Measurements from ENCODE around the gene NPEPL1.
"Not testable (repeated sequence)": the region's sequence is repeated elsewhere in the genome, so short reads cannot be mapped to it uniquely, and the experiment has no call there.

Gene NPEPL1, protein sequence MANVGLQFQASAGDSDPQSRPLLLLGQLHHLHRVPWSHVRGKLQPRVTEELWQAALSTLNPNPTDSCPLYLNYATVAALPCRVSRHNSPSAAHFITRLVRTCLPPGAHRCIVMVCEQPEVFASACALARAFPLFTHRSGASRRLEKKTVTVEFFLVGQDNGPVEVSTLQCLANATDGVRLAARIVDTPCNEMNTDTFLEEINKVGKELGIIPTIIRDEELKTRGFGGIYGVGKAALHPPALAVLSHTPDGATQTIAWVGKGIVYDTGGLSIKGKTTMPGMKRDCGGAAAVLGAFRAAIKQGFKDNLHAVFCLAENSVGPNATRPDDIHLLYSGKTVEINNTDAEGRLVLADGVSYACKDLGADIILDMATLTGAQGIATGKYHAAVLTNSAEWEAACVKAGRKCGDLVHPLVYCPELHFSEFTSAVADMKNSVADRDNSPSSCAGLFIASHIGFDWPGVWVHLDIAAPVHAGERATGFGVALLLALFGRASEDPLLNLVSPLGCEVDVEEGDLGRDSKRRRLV

DNA sequence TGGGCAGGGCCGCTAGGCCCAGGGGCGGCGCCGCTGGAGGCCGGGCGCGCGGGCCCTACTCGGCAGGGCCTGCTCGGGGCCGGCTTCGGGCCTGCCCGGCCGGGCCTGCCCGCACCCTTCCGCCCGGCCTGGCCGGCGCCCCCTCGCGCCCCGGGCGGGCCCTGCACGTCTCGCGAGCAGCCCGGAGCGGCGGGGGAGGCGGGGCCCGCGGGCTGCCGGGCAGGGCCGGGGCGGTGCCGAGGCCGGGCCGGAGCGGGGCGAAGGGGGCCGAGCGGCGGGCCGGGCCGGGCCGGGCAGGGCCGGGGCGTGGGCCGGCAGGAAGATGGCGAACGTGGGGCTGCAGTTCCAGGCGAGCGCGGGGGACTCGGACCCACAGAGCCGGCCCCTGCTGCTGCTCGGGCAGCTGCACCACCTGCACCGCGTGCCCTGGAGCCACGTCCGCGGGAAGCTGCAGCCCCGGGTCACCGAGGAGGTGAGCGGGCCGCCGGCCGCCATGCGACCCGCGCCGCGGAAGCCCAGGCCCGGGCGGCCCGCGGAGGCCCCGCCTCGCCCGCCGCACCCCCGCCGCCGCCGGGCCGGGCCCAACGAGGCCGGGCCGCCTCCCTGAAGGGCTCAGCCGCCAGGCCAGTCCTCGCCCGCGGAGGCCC is at the start of gene NPEPL1:
Gene NPEPL1, plus strand, starts transcription at position 222 of the 647 bp plus-strand sequence. Its CDS starts 101 bp downstream, at position 323.
- peak; percentile 34 for DNase-seq

DNA sequence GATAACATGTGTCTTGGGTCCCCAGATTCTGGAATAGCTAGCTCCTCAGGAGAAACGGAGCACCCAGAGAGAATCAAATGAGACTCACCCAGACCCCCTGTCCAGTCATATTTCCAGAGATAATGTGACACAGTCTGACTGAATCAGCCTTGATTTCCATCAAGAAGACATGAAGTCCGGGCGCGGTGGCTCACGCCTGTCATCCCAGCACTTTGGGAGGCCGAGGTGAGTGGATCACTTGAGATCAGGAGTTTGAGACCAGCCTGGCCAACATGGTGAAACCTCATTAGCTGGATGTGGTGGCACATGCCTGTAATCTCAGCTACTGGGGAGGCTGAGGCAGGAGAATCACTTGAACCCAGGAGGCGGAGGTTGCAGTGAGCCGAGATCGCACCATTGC is 49.7 kb upstream of the NPEPL1 start:
- DNase-seq: not testable (repeated sequence)

DNA sequence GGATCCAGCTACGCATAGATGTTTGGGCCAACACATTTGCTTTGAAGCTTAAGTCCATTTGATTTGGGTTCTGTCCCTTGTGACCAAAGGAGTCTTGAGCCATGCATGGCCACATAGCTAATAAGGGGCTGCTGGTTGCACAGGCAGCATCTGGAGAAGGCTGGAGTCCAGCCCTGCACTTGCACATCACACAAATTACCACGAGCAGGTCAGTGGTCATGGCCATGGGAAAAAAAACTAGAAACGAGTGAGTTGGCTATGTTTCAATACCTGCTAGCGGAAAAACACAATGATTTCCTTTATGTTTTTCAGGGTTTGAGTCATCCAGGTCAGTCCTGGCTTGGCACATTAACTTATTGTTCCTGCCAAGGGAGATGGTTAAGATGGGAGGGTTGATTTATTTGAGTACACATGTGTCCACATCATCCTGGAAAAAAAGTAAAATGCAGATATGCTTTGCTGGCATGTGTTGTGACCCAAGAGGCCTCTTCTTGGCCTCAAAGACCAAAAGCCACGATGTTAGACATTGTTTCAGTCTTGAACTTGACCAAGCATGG is 47.1 kb upstream of the NPEPL1 start:
- no peak for DNase-seq

DNA sequence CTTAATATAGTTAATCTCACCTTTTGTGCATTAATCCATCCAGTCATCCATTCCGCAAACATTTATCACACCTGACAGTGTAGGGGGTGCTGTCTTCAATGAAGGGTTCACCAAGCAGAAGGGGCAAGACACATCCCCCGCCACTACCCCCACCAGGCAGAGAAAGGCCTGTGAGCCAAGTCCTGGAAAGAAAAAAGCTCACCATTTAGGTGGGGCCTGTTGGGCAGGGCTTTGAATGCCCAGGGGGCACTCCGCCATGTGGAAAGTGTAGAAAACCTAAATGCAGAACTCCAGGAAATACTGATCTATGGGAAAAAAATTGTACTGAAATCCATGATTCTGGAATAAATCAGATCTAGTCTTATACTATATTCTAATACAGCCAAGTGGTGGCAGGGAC is 46.3 kb upstream of the NPEPL1 start:
- no peak for DNase-seq

DNA sequence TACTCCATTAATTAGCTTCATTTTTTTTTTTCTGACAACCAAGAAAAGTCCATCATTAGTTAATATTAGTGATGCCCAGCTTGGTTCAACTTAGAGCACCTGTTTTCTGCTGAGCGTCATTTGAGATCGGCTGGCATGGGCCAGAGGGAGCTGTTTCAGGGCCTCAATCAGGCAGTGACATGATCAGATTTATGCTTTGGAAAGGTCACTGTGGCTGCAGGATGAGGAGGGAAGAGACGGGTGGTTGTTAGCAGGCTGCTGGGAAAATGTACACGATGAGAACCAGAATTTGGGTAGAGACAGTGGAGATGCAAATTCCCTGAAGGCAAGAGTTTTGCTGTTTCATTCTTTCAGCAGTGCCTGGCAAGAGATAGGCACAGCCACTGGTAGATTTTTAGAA is 45.9 kb upstream of the NPEPL1 start:
- no peak for DNase-seq

DNA sequence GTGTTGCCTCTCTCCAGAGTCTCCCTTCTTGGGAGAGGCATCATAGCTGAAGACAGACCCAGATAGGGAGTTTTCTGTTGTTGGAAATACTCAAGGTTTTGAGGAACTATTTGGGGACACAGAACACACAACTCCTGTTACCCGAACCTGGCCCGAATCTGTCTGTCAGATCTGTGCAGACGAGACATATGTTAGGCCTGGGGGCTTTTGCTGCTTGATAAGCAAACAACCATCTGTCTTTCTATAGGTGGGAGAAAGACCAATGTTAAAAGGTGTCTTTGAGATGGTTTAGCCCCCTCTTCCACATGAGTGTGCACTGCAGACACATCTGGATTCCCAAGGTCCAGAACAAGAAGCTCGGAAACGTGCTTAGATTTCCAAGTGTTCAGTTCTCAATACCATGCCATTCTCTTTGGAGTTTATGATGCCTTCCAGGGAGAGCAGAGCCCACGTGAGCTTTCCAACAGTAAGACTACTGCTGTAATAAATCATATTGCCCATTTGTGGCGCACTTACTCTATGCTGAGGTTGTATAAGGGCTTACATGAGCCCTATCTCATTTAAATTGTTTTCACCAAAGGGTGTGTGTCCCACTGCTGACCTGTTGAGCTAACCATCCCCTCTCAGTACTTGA is 45.3 kb upstream of the NPEPL1 start:
- DNase-seq: peak; percentile 9

DNA sequence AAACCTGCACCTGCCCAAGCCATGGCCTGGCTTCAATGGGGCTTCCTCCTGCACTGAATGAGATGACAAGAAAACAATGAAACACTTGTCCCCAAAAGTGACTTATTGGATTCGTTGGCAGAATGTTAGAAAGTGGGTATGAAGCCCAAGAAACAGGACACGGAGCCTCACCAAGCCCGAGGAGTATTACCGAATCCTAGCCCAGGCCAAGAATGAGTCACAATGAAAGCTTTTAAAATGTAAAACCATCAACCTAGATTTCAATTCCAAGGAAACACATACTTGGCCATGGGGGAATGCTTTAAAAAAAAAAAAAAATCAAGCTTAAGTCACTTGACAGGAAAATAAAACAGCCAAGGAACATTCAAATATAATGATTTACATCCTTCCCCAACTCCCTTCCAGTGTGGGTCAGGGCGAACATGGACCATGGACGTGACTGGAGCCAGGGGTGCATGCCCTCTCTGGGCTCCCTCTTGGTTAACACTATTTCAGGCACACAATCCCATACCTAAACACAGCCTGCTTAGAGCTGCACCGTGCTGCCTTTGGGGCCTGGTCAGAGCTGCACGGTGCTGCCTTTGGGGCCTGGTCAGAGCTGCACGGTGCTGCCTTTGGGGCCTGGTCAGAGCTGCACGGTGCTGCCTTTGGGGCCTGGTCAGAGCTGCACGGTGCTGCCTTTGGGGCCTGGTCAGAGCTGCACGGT is 44.7 kb upstream of the NPEPL1 start:
- no peak for DNase-seq

DNA sequence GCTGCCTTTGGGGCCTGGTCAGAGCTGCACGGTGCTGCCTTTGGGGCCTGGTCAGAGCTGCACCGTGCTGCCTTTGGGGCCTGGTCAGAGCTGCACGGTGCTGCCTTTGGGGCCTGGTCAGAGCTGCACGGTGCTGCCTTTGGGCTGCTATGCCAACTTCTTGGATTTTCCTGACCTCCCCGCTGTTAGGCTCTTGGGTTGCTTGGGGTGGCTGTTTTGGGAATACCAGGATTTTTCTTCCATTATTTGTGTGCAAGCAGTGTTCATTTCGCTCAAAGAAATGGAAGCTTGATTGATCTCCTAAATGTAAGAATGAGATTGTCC is 44.1 kb upstream of the NPEPL1 start:
- not testable (repeated sequence) for DNase-seq

DNA sequence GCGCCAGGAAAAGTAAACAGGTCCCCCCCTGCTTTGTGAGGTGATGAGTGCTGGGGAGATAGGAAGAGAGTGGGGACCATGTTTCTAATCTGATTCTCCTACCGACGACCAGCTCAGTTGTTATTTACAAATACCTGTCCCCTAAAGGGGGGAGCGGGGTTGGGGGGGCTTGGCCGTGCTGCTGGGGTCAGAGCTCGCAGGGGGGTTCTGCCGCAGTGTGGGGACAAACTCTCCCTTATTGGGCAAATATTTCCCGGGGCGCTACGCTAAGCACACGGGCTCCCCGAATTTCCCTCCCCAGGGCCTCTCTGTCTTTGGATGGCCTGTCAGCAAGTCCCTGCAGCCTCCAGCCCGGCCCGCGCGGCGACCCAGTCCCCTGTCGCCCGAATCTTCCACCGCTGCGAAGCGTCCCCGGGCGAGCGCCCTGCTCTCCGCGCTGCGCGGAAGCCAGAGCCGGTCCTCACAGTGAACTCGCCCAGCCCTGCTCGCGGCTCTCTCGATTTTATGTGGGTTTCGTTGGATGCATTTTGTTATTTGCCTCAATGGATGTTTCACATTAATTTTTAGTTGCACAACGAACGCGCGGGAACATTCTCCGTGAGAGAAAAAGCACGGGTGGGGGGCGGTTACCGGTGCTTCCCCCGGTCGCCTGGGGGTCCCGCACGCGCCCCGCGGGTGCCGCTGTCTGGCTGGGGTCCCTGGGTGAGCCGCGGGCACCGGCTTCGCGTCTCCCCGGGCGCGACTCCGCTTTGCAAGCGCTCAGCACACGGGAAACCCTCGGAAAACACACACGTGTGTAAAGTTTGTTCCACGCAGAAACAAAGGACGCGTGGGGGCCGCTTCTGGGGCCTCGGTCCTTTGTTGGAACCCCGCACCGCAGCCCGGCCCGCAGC is 43.1 kb upstream of the NPEPL1 start:
- no peak for DNase-seq

DNA sequence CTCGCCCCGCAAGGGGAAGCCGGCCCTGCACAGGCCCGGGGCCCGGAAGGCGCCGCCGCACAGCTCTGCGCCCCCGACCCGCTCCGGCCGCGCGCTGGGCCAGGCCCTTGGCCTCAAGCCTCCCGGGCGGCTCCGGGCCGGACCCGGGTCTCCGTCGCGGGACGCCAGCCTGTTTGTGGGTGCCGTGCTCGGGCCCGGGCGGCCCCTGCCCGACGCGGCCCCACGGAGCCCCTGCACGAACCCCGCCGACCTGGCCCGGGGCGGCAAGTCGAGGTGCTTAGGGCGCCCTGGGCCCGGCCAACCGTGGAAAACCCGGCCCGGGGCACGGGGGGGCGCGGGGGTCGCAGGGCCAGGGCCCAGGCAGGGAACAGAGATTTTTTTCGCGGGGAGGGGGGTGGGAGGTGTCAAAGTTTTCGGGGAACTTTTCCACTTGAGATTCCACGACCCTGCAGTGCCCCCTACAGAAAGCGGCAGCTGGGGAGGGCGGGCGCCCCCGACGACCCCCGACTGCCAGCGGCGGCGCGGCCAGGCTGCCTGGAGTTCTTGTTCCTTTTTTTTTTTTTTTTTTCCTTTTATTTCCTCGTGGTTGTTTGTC is 42.3 kb upstream of the NPEPL1 start:
- no peak for DNase-seq

DNA sequence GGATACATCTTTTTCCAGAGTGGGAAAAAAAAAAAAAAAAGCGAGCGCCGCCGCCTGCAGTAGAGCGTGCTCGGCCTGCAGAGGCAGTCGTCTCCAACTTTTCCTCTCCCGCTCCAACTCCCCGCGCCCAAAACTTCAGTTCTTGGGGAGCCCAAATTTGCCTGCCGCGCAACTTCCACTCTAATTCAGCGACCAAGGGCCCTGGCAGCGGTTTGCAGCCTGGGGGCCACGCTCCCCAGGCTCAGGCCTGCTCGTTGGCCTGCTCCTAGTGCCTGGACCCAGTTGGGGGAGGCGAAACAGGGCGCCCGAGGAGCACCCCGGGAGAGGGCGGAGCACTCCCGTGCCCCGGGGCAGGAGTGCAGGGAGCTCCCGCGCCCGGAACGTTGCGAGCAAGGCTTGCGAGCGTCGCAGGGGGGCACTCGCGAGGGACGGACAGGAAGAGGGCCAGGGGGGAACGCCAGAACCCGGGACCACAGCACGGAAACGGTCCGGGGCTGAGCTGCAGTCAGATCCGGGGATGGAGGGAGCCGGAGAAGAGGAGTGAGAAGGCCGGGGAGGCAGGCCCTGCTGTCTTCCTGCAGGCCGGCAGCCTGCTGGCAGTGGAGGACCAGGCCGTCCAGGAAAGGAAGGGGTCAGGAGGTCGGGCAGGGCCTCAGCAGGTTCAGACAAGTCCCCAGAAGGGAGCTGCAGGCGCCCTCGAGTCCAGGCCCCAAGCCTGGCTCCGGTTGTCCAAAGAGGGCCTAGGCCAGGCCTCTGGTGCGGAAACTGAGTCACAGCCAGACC is 41.6 kb upstream of the NPEPL1 start, which contains the start of gene STX16:
Gene STX16, plus strand, starts transcription at position 508 of the 783 bp plus-strand sequence. CDS start 724 bp downstream, outside the sequence.
- DNase-seq: peak; percentile 96

DNA sequence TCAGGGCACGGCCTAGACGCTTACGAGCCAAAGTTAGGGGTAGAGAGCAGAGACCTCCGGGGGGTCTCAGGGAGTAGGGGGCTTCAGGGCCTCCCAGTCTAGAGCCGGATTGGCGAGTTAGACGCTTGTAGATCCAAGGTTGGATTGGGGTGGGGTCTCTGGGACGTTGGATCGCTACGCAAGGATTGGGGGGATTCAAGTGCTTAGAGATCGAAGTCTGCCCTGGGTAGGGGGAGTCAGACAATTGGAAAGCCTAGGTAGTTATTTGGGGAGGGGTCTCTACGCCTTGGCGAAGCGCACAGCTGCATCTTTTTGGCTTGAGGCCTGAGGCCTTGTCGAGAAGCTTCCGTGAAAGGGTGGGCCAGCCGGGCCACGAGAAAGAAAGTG is 41.0 kb upstream of the NPEPL1 start:
- peak; percentile 42 for DNase-seq

DNA sequence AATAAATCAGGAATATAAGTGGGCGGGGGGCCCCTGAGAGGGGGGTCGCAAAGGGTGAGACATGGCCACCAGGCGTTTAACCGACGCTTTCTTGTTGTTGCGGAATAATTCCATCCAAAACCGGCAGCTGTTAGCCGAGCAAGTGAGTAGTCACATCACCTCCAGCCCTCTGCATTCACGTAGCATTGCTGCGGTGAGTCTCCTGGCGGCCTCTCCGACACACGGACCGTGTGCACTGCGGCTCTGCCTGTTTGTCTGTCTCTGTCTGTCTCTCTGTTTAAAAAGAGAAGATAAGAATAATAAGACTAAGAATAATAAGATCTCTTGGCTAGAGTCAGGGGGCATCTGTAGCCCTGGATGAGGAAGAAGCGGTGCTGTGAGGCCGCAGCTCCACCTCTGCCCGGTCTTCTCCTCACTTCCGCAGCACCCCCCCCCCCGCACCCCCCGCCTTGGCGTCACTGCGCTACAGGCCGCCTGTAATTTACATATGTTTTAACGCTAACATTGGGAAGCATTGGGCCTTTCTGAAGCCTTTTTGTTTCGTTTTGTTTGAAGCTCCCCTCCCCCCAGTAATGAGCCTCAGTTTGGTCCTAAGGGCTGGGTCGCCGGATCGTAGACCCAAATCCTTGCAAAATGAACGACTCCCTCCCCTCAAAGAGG is 40.5 kb upstream of the NPEPL1 start:
- DNase-seq: peak; percentile 51

DNA sequence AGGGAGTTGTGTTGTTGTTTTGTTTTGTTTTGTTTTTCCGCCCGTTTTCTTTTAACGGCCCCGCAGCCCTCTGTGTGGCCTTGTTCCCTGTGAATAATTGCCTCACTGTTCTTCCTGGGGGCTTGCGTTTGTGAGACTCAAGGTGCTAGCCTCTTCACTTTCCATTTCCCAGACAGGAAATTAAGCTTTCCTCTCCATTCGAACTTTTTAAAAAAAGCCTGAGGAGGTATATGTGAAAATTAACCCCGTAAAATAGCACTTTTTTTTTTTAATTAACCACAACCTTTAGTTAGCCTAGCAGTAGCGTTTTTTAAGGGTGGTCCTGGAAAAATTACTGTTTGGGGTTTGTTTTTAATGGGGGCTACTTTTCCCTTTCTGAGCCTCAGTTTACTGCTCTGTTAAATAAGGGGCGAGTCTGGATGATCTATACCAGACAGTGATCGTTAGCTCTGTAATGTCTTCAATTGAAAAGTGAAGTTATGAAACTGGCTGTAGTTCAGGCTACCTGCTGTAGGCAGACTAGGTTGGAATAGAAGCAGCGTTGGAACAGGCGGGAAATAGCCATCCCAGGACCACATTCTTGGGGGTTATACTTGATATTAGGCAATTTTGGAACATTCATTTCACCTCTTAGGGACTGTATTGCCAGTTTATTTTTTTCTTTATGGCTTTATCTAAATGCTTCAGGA is 39.9 kb upstream of the NPEPL1 start:
- no peak for DNase-seq

DNA sequence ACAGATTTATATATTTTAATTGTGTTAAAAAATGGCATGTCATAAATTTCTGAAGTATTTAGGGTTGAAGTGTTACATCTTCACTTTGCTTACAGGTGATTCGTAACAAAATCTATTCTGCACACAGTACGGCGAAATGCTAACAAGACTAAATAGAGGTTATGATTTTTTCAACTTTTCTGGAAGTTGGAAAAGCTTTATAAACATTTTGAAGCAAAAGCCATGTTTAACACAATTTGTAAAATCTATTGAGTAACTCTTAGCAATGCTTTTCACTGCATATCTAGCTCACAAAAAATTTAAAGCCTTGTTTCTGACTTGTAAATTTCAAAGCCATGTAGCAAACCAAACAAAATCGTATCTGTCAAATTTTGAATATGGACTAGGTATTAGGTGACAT is 38.3 kb upstream of the NPEPL1 start:
- no peak for DNase-seq

DNA sequence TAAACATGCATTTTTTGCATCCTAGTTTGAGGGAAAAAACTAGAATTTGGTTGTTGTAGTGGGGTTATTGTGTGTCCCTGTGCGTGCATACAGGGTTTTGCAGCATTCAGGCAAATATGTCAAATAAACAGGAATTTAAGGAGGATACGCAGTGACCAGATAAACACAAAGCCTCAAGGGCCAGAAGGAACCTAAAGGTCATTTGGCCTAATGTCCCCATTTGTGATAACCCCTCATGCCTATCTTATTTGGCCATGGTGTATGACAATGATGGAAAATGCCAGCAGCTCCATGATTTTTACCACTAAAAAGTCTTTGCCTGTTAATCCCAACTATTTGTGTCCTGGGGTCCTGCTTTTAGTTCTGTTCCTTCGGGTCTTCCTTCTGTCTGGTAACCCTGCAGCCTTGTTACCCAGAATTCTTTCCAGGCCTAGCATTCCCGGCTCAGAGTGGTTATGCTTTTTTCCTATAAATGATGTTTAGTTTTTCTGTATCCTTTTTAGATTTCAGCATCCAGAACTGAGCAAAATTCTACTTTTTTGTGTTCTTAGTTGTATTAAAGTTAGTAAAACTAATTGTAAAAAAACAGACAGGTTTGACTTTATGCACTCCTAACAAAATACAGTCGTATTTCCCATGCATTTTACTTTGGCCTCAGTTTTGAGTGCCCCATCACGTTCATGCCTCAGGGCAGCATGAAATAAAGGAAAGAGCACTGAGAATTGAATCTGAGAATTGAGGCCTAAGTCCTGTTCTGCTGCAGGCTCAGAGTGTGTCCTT is 37.1 kb upstream of the NPEPL1 start:
- DNase-seq: no peak

DNA sequence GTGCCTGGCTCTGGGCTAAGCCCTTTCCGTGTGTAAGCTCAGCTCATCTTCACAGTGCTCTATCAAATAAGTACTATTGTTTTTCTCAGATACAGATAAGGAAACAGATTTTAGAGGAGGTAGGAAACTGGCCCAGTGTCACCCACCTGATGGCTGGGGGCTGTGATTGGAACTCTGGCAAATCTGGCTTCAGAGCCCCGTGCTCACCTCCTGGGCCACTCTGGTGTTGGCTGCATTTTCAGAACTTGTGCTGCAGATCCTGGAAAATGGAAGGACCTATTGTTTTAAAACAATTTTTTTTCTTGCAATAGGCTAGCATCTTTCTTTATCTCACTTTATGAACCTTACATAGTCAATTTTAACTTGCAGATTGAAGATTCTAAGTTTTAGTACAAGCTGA is 35.8 kb upstream of the NPEPL1 start:
- no peak for DNase-seq

DNA sequence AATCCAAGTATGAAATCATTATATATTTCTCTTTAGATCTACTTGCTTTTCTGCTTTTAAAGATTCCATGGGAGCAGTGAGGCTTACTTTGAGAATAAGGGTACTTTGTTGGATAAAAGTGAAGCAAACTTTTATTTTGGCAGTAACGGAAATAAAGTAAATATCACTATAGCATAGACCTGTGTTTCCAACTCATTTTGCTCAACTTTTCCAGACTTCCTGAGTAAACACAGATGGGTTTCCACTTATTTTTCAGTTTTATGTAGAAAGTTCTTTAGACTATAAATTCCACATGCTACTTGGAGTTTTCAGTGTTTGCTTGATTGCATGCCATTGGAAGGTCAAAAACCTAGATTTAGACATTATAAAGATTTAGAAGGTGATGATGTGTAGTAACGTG is 35.3 kb upstream of the NPEPL1 start:
- no peak for DNase-seq
